GM13977 (cell line): ENCODE measurements around the gene ALKBH2.
"Not testable (repeated sequence)": the region's sequence is repeated elsewhere in the genome, so short reads cannot be mapped to it uniquely, and the experiment has no call there.

Experiments used
- DNase-seq: peaks from one replicate; pipeline ENCODE4 v3.0.0; 2012; ENCODE audit warnings: low spot score
- in situ Hi-C: fragments of 300-500 bp; cut with MboI; formaldehyde crosslinking; loops from one replicate; pipeline ENCODE4 v1.12.0; 2022; ENCODE audit warnings: low sequenced_read_pairs, low pct_unique_long_range_greater_than_20kb, mixed read lengths, inconsistent platforms; ENCODE audit not compliant: unreplicated experiment
- TF ChIP-seq, protein P1 (sequence below): IDR thresholded peaks from 2 replicates; pipeline ENCODE4 v1.5.1; 2012; ENCODE audit warnings: mild to moderate bottlenecking, control low read depth; ENCODE audit not compliant: insufficient read depth; ENCODE audit errors: extremely low read depth, missing control alignments

The ALKBH2 gene

DNA sequence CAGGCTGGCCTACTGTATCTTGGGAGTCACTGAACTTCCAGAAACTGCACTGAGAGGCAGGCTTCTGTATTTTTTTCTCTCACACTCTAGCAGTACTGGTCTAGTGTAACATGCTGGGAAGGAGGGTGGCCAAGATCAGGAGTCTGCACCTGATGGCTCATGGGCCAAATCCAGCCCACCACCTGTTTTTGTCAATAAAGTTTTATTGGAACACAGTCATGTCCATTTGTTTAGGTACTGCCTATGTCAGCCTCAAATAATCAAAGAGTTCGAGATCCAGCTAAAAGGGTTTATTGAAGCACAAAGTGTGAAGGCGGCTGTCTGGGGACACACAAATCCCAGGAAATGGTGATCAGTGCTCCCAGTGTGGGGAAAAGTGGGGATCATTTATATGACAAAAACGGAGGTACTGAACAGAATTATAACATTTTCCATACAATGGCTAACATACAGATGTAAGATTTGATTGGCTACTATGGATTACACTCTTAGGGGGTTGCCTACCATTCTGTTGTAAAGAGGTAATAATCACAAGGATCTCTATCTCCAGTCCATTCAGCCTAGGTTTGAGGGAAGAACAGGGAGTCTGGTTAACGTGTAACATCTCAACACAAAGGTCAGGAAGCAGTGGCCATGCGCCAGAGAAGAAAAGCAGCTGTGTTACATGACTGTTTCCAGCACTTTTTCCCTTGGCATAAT, 28.0 kb downstream of the ALKBH2 start:
- DNase-seq: no peak
- in situ Hi-C loops: no loop called here
- TF ChIP-seq, protein P1, sequence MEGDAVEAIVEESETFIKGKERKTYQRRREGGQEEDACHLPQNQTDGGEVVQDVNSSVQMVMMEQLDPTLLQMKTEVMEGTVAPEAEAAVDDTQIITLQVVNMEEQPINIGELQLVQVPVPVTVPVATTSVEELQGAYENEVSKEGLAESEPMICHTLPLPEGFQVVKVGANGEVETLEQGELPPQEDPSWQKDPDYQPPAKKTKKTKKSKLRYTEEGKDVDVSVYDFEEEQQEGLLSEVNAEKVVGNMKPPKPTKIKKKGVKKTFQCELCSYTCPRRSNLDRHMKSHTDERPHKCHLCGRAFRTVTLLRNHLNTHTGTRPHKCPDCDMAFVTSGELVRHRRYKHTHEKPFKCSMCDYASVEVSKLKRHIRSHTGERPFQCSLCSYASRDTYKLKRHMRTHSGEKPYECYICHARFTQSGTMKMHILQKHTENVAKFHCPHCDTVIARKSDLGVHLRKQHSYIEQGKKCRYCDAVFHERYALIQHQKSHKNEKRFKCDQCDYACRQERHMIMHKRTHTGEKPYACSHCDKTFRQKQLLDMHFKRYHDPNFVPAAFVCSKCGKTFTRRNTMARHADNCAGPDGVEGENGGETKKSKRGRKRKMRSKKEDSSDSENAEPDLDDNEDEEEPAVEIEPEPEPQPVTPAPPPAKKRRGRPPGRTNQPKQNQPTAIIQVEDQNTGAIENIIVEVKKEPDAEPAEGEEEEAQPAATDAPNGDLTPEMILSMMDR: no peak

DNA sequence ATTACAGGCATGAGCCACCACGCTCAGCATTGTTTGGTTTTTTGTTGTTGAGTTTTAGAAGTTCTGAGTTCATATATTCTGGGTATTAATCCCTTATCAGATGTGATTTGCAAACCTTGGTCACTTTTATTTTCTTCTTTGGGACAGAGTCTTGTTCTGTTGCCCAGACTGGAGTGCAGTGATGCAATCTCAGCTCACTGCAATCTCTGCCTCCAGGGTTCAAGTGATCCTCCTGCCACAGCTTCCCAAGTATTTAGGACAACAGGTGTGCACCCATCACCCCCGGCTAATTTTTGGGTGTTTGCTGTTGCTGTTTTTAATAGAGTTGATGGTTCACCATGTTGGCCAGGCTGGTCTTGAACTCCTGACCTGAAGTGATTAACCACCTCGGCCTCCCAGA, 29.1 kb downstream of the ALKBH2 start:
- in situ Hi-C loops: no loop called here
- TF ChIP-seq, protein P1: no peak
- no peak for DNase-seq

DNA sequence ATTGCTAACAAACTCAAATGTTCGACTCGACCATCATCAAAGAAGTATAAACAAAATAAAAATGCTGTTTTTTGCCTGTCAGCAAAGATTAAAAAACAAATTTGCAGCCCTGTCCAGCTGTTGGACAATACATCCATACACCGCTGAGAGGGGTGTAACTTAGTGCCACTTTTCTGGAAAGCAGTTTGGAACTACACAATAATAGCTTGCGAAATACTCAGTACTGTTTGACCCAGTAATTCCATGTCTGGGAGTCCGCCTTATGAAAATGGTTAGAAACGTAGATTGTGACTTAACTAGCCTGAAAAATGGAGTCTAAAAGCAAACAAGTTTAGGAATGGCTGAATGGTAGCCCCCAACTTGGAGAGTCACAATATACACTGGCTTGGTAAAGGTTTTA, 34.5 kb downstream of the ALKBH2 start:
- in situ Hi-C loops: no loop called here
- TF ChIP-seq, protein P1: no peak
- no peak for DNase-seq

DNA sequence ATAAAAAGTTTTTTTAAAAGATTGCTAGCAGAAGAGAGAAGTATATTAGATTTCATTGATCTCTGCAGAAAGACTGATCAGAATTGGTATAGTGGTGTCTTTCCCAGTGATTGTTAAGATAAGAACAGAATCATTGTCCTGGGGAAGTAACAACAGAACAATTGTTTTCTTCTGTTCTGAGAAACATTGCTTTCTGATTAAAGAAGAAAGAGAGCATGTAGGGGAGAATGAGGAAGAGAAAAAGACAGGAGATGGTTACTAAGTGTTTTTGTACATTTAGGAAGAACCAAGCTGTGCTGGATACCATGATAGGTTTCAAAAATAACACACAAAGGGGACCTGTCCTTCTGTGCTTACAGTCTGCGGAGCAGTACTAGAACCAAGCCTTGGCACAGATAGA, 35.9 kb downstream of the ALKBH2 start:
- in situ Hi-C loops: no loop called here
- no peak for DNase-seq
- TF ChIP-seq, protein P1: no peak

DNA sequence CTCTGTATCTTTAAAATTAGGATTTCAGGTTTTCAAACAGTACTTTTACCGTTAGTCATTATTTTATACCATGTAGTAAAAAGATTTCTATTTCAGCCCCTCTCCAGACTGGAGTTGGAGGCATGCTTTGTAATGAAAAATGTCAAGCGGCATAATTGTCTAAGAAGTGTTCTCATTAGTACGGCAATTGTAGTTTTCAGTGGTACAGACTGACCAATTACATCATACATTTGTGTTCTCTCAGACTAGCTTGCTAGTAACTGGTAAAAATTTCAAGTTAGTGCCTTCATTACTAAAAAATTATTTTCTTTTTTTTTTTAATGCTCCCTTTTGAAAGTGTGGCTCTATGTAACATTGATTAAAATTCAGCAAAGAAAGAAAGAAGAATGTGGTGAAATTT, 36.4 kb downstream of the ALKBH2 start:
- in situ Hi-C loops: no loop called here
- no peak for DNase-seq
- TF ChIP-seq, protein P1: no peak

DNA sequence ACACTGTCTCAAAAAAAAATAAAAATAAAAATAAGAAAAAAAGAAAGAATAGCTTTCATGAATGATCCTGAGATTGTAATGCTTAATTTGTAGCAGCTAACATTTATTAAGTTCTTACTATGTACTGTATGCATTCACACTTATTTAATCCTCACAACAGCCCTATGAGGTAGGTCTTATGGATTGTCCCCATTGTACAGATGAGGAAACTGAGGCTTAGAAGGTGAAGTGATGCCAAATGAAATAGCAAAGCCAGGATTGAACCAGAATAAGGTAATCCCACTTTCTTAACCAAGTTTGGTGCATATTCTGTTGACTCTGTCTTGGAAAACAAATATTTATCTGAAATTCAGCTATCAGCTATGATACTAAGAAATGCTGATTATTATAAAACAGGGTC, 38.8 kb downstream of the ALKBH2 start:
- no peak for DNase-seq
- TF ChIP-seq, protein P1: no peak
- in situ Hi-C loops: no loop called here

DNA sequence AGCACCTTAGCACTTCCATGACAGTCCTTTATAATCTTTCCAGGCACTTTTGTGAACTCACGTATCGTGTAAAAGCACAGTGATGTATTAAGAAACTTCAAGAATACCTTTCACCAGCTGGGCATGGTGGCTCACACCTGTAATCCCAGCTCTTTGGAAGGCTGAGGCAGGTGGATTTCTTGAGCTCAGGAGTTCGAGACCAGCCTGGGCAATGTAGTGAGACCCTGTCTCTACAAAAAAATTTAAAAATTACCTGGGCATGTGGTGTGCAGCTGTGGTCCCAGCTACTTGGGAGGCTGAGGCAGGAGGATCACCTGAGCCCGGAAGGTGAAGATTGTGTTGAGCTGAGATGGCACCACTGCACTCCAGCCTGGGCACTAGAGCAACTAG, 39.2 kb downstream of the ALKBH2 start:
- DNase-seq, in situ Hi-C loops: not testable (repeated sequence)
